Activated gamma-delta T cell treated with Interleukin-2 at 50 U/mL for 16 hours (primary cell): Measurements from ENCODE around the gene INHA.

Experiments used
- DNase-seq: peaks from one replicate; pipeline ENCODE4 v3.0.0-alpha.2; 2020

Gene INHA

DNA sequence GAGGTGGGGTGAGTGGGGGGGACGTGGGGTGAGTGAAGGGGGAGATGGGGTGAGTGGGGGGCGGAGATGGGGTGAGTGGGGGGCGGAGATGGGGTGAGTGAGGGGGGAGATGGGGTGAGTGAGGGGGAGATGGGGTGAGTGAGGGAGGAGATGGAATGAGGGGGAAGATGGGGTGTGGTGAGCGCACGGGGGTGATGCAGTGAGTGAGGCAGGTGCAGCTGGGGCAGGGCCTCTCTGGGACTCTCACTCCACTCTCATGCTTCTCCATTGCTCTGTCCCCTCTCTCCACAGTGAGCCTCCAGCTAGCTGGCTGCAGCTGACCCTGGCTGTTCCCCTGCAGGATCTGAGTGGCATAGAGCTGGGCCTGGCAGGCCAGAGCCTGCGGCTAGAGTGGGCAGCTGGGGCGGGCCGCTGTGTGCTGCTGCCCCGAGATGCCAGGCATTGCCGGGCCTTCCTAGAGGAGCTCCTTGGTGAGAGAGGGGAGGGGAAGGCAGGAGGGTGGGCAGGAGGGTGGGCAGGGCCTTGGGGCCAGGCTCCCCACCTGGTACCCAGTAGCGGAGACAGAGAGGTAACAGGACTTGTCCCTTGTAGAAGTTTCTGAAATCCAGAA, 41.5 kb downstream of the INHA start:
- no peak for DNase-seq

DNA sequence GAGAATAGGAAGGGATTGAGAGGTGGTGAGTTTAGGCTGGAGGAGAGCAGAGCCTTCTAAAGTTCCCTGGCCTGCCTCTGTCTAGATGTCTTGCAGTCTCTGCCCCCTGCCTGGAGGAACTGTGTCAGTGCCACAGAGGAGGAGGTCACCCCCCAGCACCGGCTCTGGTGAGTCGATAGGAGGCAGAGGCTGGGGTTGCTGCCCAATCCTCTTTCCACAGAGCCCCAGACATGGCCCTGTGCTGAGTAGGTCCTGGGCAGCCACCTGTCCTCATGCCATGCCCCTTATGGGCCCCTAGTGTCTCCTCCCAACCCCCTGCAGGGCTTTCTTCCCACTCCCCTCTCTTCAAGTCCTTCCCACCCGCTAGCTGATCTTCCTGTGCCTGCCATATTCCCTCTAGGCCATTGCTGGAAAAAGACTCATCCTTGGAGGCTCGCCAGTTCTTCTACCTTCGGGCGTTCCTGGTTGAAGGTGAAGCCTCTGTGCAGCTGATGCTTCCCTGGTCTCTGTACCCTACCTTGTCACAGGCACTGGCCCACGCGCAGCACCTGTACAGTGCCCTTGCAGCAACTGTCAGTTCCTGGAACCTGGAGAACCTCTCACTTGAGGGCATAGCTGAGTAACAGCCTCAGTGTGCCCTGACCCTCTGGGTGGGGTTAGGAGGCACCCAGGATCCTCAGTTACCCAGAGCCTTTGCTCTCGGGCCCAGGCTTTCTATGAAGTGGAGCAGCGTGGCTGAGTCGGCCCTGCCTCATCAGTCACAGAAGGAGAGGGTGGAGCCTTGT, 42.2 kb downstream of the INHA start:
- no peak for DNase-seq

DNA sequence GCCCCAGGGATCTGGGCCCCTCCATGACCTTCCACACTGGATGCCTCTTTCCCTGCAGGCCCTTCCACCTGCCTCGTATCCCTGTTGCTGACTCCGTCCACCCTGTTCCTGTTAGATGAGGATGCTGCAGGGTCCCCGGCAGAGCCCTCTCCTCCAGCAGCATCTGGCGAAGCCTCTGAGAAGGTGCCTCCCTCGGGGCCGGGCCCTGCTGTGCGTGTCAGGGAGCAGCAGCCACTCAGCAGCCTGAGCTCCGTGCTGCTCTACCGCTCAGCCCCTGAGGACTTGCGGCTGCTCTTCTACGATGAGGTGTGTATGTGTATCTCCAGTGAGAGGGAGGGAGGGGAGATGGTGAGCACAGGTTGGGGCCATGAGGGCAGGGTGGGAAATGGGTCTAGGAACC, 42.9 kb downstream of the INHA start:
- DNase-seq, result no peak

DNA sequence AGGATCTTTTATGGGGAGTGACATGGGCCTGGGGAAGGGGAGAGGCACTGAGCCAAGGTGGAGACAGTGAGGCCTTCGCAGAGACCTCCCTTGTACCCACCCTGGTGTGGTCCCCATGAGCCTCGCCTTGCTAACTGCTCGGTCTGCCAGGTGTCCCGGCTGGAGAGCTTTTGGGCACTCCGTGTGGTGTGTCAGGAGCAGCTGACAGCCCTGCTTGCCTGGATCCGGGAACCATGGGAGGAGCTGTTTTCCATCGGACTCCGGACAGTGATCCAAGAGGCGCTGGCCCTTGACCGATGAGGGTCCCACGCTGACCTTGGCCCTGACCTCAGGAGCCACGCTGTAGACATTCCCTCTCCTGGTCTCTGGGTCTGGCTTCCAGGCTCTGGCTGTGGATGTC, 43.8 kb downstream of the INHA start:
- DNase-seq, result no peak

DNA sequence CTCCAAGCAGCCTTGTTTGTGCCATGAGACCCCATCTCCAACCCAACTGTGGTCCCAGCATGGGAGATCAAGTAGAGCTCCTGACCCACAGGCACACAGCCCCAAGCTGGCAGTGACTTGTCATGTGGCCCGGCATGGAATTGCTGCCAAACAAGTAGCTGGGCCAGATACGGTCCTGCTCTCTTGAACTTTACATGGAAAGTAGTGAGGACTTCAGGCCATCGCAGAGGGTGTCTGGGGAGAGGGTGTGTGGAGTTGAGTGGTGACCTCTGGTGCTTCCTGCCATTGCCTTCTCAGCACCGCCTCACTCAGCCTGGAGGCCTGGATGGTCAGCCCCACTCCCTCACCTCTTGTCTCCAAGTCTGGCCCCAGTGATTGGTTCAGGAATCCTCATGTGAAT, 44.4 kb downstream of the INHA start:
- DNase-seq, result no peak

DNA sequence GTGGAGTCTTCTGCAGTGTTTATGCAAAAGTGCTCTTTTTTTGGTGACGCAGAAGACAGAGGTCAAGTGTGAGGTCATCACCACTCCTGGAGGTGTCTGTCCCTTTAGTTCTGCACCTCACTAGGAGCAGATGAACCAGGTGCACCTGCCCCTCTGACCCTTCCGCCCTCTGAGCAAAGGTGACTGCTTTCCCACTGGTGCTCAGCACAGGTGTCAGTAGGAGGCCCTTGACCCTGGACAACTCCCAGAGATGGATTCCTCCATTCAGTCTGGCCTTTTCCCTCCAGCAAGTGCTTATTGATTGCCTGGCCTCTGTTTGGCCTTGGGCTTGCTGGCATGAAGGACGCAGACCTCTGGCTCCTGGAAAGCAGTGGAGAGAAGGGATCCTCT, 46.6 kb downstream of the INHA start:
- DNase-seq, result no peak

DNA sequence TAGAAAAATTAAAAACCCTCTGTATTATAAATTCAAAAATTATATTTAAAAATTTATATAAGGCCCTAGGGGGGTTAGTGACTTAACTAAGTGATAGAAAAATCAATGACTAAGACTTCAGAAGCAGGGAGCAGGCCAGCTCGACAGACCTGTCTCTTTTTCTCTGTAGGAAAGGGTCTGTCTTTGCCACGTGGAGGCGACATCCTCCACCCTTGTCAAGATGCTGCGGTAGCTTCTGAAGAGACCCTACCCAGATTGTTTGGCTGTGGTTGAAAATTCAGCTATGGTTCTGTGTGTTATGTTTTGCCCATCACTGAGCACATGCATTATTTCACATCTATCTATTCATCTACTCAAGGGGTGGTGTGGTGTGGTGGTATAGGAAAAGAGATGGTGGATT, 47.1 kb downstream of the INHA start:
- no peak for DNase-seq

DNA sequence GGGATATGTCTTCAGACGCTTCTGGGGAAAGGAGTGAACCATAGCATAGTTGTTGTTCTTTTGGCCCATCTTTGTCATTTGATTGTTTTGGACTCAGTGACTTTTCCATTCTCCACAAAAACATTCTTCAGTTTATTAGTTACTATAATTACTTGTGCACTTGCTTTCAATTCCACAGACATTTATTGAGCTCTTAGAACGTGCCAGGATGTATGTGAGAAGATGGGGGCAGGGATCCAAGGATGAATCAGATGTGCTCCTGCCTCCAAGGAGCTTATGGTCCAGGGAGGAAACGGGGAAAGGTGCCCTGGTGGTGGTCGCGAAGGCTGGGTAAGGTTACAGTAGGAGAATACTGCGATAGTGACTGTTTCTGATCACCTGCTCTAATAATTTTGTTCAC, 48.4 kb downstream of the INHA start:
- DNase-seq, result no peak

DNA sequence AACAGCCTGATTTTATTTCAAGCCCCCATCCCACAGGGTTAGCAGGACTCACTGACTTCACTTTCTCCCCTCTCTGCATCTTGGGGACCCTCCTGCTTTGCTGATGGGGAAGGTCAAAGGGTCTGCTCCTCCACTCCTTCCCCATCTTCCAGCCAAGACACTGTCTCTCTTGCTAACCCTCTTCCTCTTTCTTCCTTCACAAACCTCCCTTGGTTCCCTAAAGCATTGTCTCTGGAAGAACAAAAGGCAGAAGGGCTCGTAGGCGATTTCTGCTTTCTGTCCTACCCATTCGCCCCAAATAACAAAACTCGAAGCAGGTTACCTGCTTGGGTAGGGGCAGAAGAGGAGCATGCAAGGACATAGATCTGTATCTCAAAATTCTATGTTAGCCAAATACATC, 49.8 kb downstream of the INHA start:
- no peak for DNase-seq

DNA sequence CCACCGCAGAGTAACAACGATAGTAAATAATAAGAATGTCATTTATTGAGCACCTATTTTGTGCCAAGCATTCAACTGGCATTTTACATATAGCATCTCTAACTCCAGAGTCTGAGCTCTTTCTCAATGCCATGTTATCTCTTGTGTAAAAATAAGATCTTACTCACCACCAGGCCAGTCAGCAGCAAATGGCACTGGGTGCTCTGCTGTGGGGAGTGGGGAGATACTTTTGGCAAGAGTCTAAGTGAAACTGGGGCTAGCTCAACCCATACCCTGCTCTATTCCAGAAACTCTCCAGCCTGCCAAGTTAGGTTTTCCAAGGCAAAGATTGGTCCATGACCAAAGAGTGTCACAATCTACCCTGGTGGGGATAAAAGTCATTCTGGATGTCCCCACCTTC, 50.4 kb downstream of the INHA start:
- DNase-seq, result no peak

DNA sequence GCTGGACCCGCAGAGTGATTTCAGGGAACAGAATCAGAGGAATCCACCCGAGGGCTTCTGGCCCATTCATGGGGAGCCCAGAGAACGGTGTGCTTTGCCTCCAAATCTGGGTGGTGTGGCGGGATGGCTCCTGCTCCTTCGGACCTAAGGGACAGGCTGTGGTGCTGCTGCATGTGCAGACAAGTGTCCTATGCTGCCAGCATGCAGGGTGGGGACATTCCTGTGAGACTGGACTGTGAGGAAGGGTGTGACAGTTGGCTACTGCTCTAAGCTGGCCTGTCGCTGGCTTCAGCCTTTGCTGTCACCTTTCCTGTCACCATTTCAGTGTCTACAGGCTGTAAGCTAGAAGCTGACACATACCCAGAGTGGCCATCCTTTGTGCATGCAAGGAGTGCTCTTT, 52.5 kb downstream of the INHA start:
- DNase-seq, result no peak

DNA sequence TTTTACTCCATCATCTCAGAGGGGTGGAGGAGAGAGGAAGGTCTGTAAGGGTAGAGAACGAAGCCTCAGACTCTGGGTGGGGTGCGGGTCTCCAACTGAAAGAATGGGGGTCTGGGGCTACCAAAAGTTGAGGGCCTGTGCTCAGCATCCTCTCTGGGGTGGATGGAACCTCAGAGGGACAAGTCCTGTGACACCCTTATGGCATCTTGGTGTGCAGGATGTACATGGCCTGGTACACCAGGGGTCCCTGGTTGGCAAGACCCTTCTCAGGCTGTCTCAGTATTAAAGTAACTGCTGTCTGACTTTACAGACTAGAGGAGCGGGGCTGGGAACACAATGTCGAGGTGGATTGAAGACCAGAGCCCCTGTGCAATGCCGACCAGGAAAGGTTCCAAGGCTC, 53.1 kb downstream of the INHA start:
- DNase-seq, result no peak
